HCT116 (cell line): ENCODE measurements around the gene SRP19. TPM values are rescaled to one million over a fixed set of nuclear protein-coding genes. Genes with fewer than 3 reads are reported as not detected.

Source experiments
- ATAC-seq: fragments of 200-7000 bp; cut with Tn5 transposase; 2 replicates; pipeline ENCODE4 v1.9.1; 2020; ENCODE audit warnings: mild to moderate bottlenecking, moderate library complexity
- BruUV-seq: library from RNA; stranded (reverse); fragments of 400-500 nt; replicated peaks from 2 replicates; lab custom pipeline; 2021; lab: Mats Ljungman, UMichigan
- CTCF ChIA-PET: fragments of 300-600 bp; sonication (Branson Sonifier 250); formaldehyde crosslinking; loops from one replicate; lab custom pipeline; 2021; ENCODE audit warnings: antibody characterized with exemption; lab: Charles Lee
- POLR2A ChIA-PET: fragments of 300-600, 350-600 bp; sonication (Branson Sonifier 250); formaldehyde crosslinking; loops from one replicate; lab custom pipeline; 2021; ENCODE audit warnings: antibody characterized with exemption; lab: Charles Lee
- RAD21 ChIA-PET, 2 experiments: fragments of 300-600 bp; sonication (Branson Sonifier 250); formaldehyde crosslinking; loops; one replicate each; lab custom pipeline; 2023; ENCODE audit warnings: low total read pairs in 2 of 2; ENCODE audit not compliant: uncharacterized antibody in 2 of 2, unreplicated experiment in 2 of 2, low non-redundant PET in 1 of 2; lab: Charles Lee
- DNase-seq: peaks from one replicate; pipeline ENCODE4 v3.0.0-alpha.2; 2010; ENCODE audit warnings: low read depth, low spot score
- H2AFZ ChIP-seq: fragments of 200-600 bp; shearing (Covaris generic), sonication (generic); 2 replicates; pipeline ENCODE4 v1.6.1; 2017; ENCODE audit warnings: low read depth, mixed run types, mixed read lengths, antibody characterized with exemption, low read length; ENCODE audit not compliant: poor library complexity, severe bottlenecking
- H3K27ac ChIP-seq: 2 replicates; pipeline ENCODE4 v1.5.1; 2012; ENCODE audit warnings: low read depth, low read length
- H3K27me3 ChIP-seq: fragments of 200-600 bp; sonication (generic); 2 replicates; pipeline ENCODE4 v1.6.1; 2016; ENCODE audit warnings: mixed run types, low read length, mixed read lengths; ENCODE audit not compliant: insufficient read depth
- H3K36me3 ChIP-seq, 2 experiments: fragments of 200-500 bp in 1 of 2; fragments of 200-600 bp in 1 of 2; sonication (Bioruptor generic) in 1 of 2; sonication (generic) in 1 of 2; 2 replicates each; pipeline versions ENCODE4 v1.5.1 to v1.6.1; 2014 to 2016; ENCODE audit warnings: low read length in 2 of 2, inconsistent platforms in 1 of 2, mixed read lengths in 1 of 2, mixed run types in 1 of 2; ENCODE audit not compliant: insufficient read depth in 2 of 2, control insufficient read depth in 1 of 2
- H3K4me1 ChIP-seq, 2 experiments: fragments of 200-600 bp in 1 of 2; sonication (generic) in 1 of 2; 2 replicates each; pipeline versions ENCODE4 v1.5.1 to v1.6.1; 2012 to 2017; ENCODE audit warnings: low read length in 2 of 2, inconsistent platforms in 1 of 2, mild to moderate bottlenecking in 1 of 2, mixed read lengths in 1 of 2, mixed run types in 1 of 2, moderate library complexity in 1 of 2; ENCODE audit not compliant: insufficient read depth in 2 of 2, control insufficient read depth in 1 of 2
- H3K4me2 ChIP-seq: fragments of 200-600 bp; sonication (generic); 2 replicates; pipeline ENCODE4 v1.6.1; 2017; ENCODE audit warnings: mixed run types, low read length, mixed read lengths
- H3K4me3 ChIP-seq, 2 experiments: fragments of 200-600 bp in 1 of 2; sonication (generic) in 1 of 2; replicated peaks in 1 of 2; 2 replicates each; pipeline ENCODE4 v1.5.1; 2011 to 2016; ENCODE audit warnings: low read length in 2 of 2, control low read depth in 1 of 2, low read depth in 1 of 2, mild to moderate bottlenecking in 1 of 2, mixed read lengths in 1 of 2, mixed run types in 1 of 2
- H3K79me2 ChIP-seq: fragments of 200-600 bp; sonication (generic); 2 replicates; pipeline ENCODE4 v1.6.1; 2017; ENCODE audit warnings: mild to moderate bottlenecking, mixed run types, low read length, moderate library complexity, mixed read lengths; ENCODE audit not compliant: insufficient read depth
- H3K9ac ChIP-seq: fragments of 200-600 bp; sonication (generic); 2 replicates; pipeline ENCODE4 v1.6.1; 2016; ENCODE audit warnings: low read length, mixed read lengths
- H3K9me2 ChIP-seq: fragments of 200-600 bp; sonication (generic), shearing (Covaris generic); 2 replicates; pipeline ENCODE4 v1.6.1; 2017; ENCODE audit warnings: mixed run types, mild to moderate bottlenecking, moderate library complexity; ENCODE audit not compliant: insufficient read depth
- H3K9me3 ChIP-seq, 2 experiments: fragments of 200-500 bp in 1 of 2; fragments of 200-600 bp in 1 of 2; sonication (Bioruptor generic) in 1 of 2; sonication (generic) in 1 of 2; 2 replicates each; pipeline ENCODE4 v1.6.1; 2014 to 2017; ENCODE audit warnings: low read length in 2 of 2, mixed read lengths in 2 of 2, inconsistent platforms in 1 of 2, low read depth in 1 of 2, mild to moderate bottlenecking in 1 of 2, mixed run types in 1 of 2, moderate library complexity in 1 of 2; ENCODE audit not compliant: control insufficient read depth in 1 of 2, insufficient read depth in 1 of 2
- H4K20me1 ChIP-seq: fragments of 200-600 bp; sonication (generic), shearing (Covaris generic); 2 replicates; pipeline ENCODE4 v1.6.1; 2017; ENCODE audit warnings: mixed run types, mild to moderate bottlenecking, moderate library complexity; ENCODE audit not compliant: insufficient read depth
- EZH2phosphoT487 ChIP-seq: fragments of 200-600 bp; IDR thresholded peaks from 2 replicates; pipeline ENCODE4 v1.6.1; 2018; ENCODE audit warnings: antibody characterized with exemption, borderline replicate concordance
- FOSL1 ChIP-seq: IDR thresholded peaks from 2 replicates; pipeline ENCODE4 v1.6.1; 2012; ENCODE audit warnings: low read depth
- MAX ChIP-seq: IDR thresholded peaks from 2 replicates; pipeline ENCODE4 v1.6.1; 2012
- POLR2AphosphoS5 ChIP-seq: IDR thresholded peaks from 2 replicates; pipeline ENCODE4 v1.6.1; 2011; ENCODE audit warnings: mild to moderate bottlenecking, low read depth, low read length, moderate library complexity
- REST ChIP-seq: IDR thresholded peaks from 2 replicates; pipeline ENCODE4 v1.6.1; 2012; ENCODE audit warnings: low read depth
- SP1 ChIP-seq: IDR thresholded peaks from 2 replicates; pipeline ENCODE4 v1.6.1; 2012; ENCODE audit warnings: low read depth
- ZBTB33 ChIP-seq: IDR thresholded peaks from 2 replicates; pipeline ENCODE4 v1.6.1; 2011; ENCODE audit warnings: mild to moderate bottlenecking, low read length, moderate library complexity; ENCODE audit not compliant: insufficient replicate concordance; ENCODE audit errors: extremely low read depth
- ZFX ChIP-seq: fragments of 450-650 bp; IDR thresholded peaks from 2 replicates; pipeline ENCODE4 v1.6.1; 2017
- intact Hi-C: fragments of 100-400 bp; cut with micrococcal nuclease; formaldehyde crosslinking; loops from 2 replicates; pipeline ENCODE4 v1.10.0; 2022
- total RNA-seq: library from RNA; stranded (reverse); gene quantifications from one replicate; pipeline ENCODE4 v1.2.1, GENCODE V29; 2021; ENCODE audit not compliant: unreplicated experiment

The SRP19 gene
- total RNA-seq, 1 experiment from 2014 or later = 45.3 TPM

GRCh38 chr5:112870966-112871365 lies 9.9 kb downstream of the SRP19 start:
- DNase-seq = no peak
- no peak overlapping the region for H2AFZ ChIP-seq
- H3K36me3 ChIP-seq = peaks cover 28 to 33% of the 10 kb centered on the region in 2 experiments
- H3K27ac ChIP-seq = no peak overlapping the region
- RAD21 ChIA-PET = no interaction called here
- no TSS peak for BruUV-seq
- POLR2A ChIA-PET = no interaction called here
- H3K4me1 ChIP-seq = no peaks in the 10 kb centered on the region
- no peak overlapping the region for H3K4me2 ChIP-seq
- no peak overlapping the region for H3K9ac ChIP-seq
- intact Hi-C loops = no loop called here
- ATAC-seq = no peak
- H4K20me1 ChIP-seq = no peaks in the 10 kb centered on the region
- no peaks in the 10 kb centered on the region for H3K27me3 ChIP-seq
- no peaks in the 10 kb centered on the region for H3K9me3 ChIP-seq
- H3K4me3 ChIP-seq = no peak overlapping the region
- peaks cover 12% of the 10 kb centered on the region for H3K79me2 ChIP-seq
- TF ChIP-seq SP1 = no peak
- no peak for TF ChIP-seq MAX
- TF ChIP-seq ZBTB33 = no peak
- no peak for TF ChIP-seq EZH2phosphoT487
- no peak for TF ChIP-seq FOSL1
- TF ChIP-seq ZFX = no peak
- no peak for TF ChIP-seq REST
- no peak for TF ChIP-seq POLR2AphosphoS5
- CTCF ChIA-PET = no interaction called here
- no peaks in the 10 kb centered on the region for H3K9me2 ChIP-seq
